Glomerular endothelial cell (primary cell): ENCODE data around the gene CPED1. TPM values are rescaled to one million over a fixed set of nuclear protein-coding genes. Genes with fewer than 3 reads are reported as not detected.
"Not testable (repeated sequence)": the region's sequence is repeated elsewhere in the genome, so short reads cannot be mapped to it uniquely, and the experiment has no call there.

Experiments used
- DNase-seq: peaks from one replicate; pipeline ENCODE4 v3.0.0-alpha.2; 2011; ENCODE audit warnings: low read depth, low spot score; ENCODE audit errors: extremely low read depth
- total RNA-seq: library from RNA; depleted of rRNA; stranded (reverse); fragments of >200 nt; gene quantifications from 2 replicates; pipeline ENCODE4 v1.2.3, GENCODE V29; 2015

The CPED1 gene
- total RNA-seq, 1 donor from 2014 or later = 2.3 TPM

- no peak for DNase-seq
Measured at GRCh38 chr7:120994512-120995410, 6.2 kb downstream of the CPED1 start.

GRCh38 chr7:120995654-120996053, 7.1 kb downstream of the CPED1 start:
- DNase-seq = no peak

GRCh38 chr7:120996333-120996987, 7.9 kb downstream of the CPED1 start:
- no peak for DNase-seq

GRCh38 chr7:120996988-120997345, 8.5 kb downstream of the CPED1 start:
- no peak for DNase-seq

- no peak for DNase-seq
Measured at GRCh38 chr7:120997882-120998474, 9.5 kb downstream of the CPED1 start.

GRCh38 chr7:120998520-120998919, 10.0 kb downstream of the CPED1 start:
- no peak for DNase-seq

GRCh38 chr7:120998996-120999565, 10.6 kb downstream of the CPED1 start:
- no peak for DNase-seq

GRCh38 chr7:121000081-121000983, 11.8 kb downstream of the CPED1 start:
- DNase-seq = no peak

GRCh38 chr7:121001234-121001906, 12.9 kb downstream of the CPED1 start:
- DNase-seq = no peak

GRCh38 chr7:121002048-121002756, 13.7 kb downstream of the CPED1 start:
- no peak for DNase-seq

- DNase-seq = no peak
Measured at GRCh38 chr7:121002757-121003200, 14.3 kb downstream of the CPED1 start.

GRCh38 chr7:121003986-121004685, 15.6 kb downstream of the CPED1 start:
- DNase-seq = no peak

GRCh38 chr7:121005058-121005457, 16.5 kb downstream of the CPED1 start:
- DNase-seq = not testable (repeated sequence)

- no peak for DNase-seq
Measured at GRCh38 chr7:121005996-121006584, 17.6 kb downstream of the CPED1 start.

GRCh38 chr7:121006711-121007315, 18.3 kb downstream of the CPED1 start:
- no peak for DNase-seq

- DNase-seq = no peak
Measured at GRCh38 chr7:121008816-121009215, 20.3 kb downstream of the CPED1 start.

- no peak for DNase-seq
Measured at GRCh38 chr7:121011401-121011800, 22.9 kb downstream of the CPED1 start.
